Epithelial cell of esophagus (primary cell): Measurements from ENCODE around the gene POLD4.

Experiments used
- DNase-seq: peaks from one replicate; pipeline ENCODE4 v3.0.0; 2010; ENCODE audit warnings: low read depth
- H3K4me3 ChIP-seq: 2 replicates; pipeline ENCODE4 v1.5.1; 2011; ENCODE audit warnings: mild to moderate bottlenecking, low read length, control low read depth
- TF ChIP-seq, protein P1 (sequence below): IDR thresholded peaks from 2 replicates; pipeline ENCODE4 v1.5.1; 2011; ENCODE audit warnings: low read depth, mild to moderate bottlenecking, low read length, control low read depth, inconsistent platforms; ENCODE audit not compliant: insufficient read depth; ENCODE audit errors: missing control alignments

Gene POLD4

DNA sequence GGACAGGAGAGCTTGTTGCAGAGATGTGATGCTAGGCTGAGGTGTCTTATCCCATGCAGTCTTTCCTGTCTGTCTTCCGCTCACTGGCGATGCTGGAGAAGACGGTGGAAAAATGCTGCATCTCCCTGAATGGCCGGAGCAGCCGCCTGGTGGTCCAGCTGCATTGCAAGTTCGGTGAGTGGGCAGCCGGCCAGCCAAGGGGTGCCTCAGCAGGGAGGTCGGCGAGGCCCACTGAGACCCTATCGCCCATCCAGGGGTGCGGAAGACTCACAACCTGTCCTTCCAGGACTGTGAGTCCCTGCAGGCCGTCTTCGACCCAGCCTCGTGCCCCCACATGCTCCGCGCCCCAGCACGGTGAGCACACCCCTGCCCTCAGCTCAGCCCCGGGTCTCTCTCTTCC, 40.1 kb upstream of the POLD4 start:
- TF ChIP-seq, protein P1, sequence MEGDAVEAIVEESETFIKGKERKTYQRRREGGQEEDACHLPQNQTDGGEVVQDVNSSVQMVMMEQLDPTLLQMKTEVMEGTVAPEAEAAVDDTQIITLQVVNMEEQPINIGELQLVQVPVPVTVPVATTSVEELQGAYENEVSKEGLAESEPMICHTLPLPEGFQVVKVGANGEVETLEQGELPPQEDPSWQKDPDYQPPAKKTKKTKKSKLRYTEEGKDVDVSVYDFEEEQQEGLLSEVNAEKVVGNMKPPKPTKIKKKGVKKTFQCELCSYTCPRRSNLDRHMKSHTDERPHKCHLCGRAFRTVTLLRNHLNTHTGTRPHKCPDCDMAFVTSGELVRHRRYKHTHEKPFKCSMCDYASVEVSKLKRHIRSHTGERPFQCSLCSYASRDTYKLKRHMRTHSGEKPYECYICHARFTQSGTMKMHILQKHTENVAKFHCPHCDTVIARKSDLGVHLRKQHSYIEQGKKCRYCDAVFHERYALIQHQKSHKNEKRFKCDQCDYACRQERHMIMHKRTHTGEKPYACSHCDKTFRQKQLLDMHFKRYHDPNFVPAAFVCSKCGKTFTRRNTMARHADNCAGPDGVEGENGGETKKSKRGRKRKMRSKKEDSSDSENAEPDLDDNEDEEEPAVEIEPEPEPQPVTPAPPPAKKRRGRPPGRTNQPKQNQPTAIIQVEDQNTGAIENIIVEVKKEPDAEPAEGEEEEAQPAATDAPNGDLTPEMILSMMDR: no peak
- no peak overlapping the region for H3K4me3 ChIP-seq
- no peak for DNase-seq

DNA sequence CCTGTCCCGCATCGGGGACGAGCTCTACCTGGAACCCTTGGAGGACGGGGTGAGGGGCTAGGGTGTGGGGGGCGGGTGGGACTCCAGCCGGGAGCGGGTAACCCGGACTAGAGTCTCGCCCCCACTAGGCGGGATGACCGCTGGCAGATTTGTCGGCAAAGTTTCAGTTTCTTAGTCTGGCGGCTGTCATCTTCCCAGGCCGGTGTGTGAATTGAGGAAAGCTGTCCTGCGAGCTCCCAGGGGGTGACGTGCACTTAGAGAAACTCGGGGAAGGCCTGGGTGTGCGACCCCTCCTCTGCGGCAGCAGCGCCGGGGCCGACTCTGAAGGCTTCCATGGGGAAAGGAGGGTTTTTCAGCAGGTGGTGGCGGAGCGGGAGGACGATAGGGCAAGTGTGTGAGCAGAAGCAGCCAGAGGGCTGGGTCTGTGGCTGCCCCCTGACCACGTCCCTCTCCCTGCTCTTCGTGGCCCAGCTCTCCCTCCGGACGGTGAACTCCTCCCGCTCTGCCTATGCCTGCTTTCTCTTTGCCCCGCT, 38.9 kb upstream of the POLD4 start:
- TF ChIP-seq, protein P1: no peak
- DNase-seq: no peak
- H3K4me3 ChIP-seq: peak overlapping the region; percentile 94

DNA sequence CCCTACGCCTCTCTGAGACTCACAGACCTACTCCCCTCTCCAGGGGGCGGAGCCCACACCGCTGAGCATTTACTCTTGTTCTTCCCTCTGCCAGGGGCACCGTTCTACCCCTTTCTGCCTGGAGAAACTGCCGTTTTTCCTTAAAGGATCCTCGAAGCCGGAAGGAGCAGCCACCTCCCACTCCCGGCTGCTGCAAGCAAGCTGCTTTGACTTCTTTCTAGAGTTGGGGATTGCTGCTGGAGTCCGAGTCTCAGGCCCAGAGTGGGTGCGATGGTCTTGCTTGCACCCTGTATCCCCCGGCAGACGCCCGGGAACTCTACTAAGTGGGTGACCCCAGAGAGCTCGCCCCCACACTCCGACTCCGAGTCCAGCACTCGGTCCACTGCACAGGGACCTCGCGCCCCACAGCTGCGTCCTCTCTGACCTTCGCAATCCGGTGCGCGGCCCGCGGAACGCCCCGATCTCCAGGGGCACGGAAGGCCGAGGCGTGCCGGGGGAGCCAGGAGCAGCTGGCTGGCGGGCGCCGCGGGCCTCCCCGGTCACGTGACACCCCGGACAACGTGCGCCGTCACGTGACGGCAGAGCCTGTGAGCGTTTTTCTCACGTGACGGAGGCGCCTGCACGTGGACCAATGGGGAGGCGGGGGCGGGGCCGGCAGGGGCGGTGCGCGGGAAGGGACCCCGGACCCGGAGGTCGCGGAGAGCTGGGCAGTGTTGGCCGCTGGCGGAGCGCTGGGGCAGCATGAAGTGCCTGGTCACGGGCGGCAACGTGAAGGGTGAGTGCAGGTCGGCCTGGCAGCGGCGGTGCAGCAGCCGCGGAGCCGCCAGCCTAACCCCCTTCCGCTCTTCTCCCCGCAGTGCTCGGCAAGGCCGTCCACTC, 38.2 kb upstream of the POLD4 start, which contains the start of gene RAD9A:
RAD9A (plus strand) TSS at position 683 of the 879 bp plus-strand sequence; CDS start at position 742, 59 bp downstream.
- peak within 1 kb of the TSS; percentile 94 for H3K4me3 ChIP-seq
- DNase-seq: peak; percentile 94
- TF ChIP-seq, protein P1: no peak

DNA sequence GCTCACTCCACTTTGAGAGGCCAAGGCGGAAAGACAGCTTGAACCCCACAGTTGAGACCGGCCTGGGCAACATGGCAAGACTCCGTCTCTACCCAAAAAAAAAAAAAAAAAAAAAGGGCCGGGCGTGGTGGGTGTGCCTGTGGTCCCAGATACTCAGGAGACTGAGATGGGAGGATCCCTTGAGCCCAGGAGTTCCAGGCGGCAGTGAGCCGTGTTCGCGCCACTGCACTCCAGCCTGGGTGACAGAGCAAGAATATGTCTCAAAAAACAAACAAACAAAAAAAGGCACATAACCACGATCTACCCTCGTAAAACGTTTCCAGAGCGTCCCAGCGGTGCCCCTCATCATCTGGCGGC, 37.6 kb upstream of the POLD4 start:
- H3K4me3 ChIP-seq: peak overlapping the region; percentile 94
- no peak for DNase-seq
- TF ChIP-seq, protein P1: no peak

DNA sequence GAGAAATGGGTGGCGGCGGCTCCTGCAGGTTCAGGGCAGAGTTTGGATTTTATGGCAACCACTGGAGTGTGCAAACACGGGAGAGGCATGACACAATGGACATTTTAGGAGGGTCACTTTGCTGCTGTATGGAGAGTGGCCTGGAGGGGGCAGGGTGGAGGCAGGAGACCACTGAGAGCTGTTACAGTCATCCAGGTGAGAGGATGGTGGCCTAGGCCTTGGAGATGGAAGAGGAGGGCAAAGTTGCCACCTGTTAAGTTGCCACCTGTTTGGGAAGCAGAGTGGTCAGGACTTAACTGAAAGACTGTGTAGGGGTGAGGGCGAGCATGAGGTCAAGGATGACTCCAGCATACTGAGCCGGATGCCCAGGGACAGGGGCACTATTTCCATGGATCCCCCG, 36.1 kb upstream of the POLD4 start:
- H3K4me3 ChIP-seq: no peak overlapping the region
- DNase-seq: peak; percentile 36
- TF ChIP-seq, protein P1: peak; percentile 43

DNA sequence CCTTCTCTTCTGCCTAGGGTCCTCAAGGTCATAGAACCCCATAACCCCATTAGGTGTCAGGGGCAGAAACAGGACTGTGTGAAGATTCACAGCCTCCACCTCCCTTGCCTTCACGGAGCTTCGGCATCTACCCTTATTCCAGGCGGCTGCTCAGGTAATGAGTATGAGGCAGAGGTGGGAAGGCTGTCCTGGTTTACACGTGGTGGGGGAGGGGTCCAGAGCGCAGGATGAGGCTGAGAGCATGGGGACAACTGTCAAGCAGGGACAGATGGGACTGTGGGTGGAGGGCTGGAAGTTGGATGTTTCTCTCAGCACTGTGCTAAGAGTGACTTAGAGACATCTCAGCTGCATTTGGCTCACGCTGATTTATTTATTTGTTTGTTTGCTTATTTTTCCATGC, 34.2 kb upstream of the POLD4 start:
- no peak for DNase-seq
- no peak overlapping the region for H3K4me3 ChIP-seq
- TF ChIP-seq, protein P1: no peak

DNA sequence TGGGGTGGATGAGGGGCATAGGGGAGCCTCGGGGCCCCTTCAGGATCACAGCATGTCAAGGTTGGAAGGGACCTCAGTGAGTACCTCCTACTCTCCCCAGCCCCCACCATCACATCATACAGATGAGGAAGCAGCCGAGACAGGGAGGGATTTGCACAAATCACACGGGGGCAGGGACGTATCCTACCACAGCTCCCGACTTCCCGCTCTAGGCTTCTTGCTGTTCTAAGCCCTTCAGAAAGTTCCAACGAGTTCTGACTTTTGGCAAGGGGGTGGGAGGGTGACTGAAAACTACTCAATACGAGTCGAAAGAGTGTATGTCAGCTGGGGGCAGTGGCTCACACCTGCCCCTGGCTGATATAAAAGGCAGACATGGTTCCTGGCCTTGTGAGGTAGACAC, 33.7 kb upstream of the POLD4 start:
- DNase-seq: no peak

More for the DNA sequence above, 33.7 kb upstream of the POLD4 start:
- H3K4me3 ChIP-seq: no peak overlapping the region
- TF ChIP-seq, protein P1: no peak
